NCI-H774 (cell line): ENCODE results near the gene OAT.

Experiments
- DNase-seq: peaks from one replicate; lab custom pipeline; 2025; lab: John Stamatoyannopoulos, UW

OAT gene

DNA sequence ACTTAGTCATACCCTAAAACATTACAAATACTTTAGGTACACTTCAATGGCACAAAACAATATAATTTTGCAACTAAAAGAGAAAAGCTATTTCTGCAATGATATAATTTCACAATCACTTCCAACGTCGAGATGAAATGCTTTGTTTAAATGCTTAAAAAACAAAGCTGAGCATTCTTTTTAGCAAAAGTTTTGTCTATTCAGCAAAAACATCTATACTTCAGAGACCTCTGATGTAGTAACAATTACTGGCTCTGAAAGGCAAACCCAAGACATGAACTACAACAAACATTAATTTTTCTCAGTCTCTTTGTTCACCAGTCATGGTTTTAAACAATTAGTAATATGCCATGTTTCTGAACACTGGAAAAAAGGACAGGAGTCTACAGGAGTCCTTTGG is 16.4 kb downstream of the OAT start:
- DNase-seq: no peak

DNA sequence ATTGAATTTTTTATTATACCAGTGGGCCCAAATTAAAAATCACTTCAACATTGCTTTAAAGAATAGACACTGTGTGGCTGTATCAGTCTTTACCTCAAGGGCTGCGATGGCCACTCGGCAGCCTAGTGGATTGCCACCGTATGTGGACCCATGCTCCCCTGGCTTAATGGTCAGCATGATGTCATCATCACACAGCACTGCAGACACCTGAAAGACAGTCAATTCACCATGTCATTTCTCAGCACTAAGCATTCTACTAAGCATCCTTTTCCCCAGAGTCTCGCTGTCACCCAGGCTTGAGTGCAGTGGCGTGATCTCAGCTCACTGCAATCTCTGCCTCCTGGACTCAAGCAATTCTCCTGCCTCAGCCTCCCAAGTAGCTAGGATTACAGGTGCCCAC is 17.1 kb downstream of the OAT start:
- no peak for DNase-seq

DNA sequence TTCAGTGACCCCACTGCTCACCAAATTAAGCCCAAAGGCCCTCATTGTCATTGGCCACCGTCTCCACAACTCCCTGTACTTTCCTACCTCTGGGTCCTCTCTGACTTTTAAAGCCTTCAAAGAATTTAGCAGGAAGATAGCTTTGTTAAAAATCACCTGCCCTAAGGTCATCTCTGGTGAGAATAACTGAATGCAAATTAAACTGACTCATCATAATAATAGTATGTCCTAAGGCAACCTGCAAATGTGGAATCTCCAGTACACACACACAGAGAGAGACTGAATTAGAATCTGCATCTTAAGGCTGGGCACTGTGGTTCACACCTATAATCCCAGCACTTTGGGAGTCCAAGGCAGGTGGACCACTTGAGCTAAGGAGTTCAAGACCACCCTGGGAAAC is 24.1 kb downstream of the OAT start:
- DNase-seq: no peak

DNA sequence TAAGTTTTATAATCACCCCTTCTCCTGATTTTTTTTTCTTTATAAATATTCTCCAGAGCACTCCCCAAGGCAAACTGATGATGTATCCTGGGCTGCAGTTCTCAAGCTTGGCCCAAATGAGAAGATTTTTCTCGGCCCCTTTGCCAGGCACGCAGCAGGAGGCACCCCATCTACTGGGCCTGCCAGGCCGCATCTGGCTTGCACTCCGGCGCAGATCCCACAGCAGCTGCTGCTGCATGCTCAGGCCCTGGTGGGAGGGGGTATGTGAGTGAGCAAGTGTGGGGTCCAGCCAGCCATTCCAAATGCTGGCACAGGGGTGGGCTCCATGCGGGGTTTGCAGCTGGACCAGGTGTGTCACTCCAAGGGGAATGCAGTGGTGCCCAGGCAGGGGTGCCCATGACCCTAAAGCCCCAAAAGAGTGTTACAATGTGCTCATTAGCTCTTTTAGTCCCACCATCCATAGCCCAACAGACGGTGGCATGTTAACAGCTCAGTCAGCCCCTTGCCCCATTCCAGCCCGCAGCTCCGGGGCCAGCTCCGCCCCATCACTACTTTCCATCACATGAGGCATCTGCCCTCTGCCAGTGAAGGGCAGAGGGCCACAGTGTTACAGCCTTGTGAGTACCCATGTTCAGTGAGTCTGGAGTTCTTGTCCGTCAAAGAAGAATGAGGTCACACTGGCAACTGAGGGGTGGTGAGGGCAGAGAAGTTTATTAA is 25.9 kb downstream of the OAT start:
- DNase-seq: no peak

DNA sequence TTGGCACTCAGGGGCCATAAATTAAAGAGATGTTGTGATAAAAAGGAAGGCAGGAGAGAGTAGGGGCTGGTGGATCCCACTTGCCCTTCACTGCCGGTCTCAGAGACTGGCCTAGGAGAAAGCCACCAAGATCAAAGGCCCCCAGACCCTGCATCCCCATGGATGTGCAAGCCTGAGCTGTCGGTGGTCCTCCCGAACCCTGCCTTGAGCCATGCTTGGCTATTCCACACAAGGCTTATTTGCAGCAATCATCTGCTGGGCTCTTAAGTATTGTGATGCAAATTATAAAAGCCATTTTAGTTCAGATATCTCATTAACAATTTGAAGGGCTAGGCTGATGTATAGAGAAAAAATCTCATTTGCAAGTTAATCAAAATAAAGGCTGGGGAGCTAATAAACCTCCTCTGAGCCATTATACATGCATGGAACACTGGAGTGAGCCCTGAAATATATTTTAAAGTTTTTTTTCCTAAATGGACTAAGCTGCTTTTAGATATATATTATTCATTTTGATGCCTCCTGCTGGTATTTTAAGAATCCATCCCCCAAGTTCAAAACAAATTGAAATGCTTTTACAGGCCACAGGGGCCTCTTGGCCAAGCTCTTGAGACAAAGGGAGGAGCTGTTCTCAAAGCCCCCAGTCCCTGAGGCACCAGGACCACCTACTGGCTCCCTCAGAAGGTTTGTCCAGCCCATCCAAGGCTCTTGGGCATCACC is 28.1 kb downstream of the OAT start:
- no peak for DNase-seq

DNA sequence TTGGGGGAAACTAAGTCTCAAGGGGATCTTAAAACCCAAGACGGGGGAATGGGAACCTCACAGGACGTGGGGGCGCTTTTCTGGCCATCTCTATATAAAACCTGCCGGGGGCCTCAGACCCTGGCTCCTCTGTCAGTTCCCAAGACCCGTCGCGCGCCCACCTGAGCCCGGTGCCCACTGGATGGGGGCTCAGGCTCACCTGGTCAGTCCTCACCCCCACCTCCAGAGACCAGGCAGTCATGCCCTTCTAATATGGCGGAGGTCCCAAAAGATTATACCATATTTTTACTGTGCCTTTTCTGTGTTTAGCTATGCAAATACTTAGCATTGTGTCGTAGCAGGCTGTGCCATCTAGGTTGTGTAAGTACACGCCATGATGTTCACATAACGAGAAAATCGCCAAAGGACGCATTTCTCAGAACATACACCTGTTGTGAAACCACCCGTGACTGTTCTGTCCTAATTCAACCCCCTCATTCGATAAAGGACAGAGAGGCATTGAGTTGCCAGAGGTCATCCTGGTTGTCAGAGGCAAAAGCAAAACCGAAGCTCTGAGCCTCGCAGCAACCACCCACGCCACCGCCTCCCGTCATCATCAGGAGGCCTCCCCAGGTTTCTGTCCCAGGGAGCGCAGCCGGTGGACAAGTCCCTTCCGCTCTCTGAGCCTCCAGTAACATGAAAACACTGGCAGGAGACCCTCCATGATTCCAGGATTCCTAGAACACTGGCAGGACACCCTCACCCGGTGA is 28.9 kb downstream of the OAT start:
- no peak for DNase-seq

DNA sequence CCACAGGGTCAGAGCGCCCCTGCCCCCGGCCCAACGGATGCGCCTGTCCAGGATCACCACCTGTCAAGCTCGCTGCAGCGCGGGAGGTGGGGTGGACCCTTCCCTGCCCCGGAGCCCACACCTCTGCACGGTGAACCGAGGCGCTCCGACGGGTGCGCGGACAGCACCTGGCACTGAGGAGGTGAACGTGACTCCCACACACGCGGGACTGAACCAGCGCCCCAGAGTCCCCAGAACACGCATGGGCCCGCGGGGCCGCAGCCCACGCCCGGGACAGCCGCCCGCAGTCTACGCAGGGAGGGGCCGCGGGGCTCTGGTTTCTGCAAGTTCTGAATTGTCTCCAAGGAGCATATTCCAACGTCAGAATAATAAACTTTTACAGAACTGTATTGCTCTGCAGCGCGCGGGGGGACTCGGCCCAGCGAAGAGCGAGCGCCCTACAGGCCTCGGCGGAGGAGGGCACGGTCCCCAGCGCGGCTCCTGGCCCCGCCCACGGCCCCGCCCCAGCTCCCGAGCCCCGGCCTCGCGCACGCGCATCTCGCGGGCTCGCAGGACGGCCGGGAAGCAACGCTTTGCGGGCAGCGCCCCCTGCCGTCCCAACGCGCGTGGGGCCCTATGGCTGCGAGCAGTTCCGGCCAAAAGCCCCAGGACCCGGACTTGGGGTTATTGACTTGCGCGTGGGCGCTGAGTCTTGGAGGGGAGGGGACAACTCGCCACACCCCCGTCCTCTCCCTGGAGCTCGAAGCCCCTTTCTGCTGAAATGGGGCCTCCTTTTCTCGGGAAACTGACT is 29.7 kb downstream of the OAT start:
- DNase-seq: peak; percentile 58

DNA sequence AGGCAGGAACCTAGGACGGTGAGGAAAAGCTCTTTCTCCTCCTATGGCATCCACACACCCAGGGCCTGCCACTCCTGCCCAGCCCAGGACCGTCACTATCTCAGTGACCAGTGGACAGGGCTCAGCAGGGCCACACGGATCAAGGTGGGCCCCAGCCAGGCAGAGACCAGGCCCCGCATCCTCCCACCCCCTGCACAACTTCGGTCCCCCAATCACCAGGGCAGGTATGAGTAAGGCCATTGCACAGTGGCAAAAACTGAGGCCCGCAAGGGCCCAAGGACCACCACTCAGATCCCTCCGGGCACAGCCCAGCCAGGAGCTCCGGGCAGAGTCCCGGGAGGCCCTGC is 30.3 kb downstream of the OAT start:
- no peak for DNase-seq

DNA sequence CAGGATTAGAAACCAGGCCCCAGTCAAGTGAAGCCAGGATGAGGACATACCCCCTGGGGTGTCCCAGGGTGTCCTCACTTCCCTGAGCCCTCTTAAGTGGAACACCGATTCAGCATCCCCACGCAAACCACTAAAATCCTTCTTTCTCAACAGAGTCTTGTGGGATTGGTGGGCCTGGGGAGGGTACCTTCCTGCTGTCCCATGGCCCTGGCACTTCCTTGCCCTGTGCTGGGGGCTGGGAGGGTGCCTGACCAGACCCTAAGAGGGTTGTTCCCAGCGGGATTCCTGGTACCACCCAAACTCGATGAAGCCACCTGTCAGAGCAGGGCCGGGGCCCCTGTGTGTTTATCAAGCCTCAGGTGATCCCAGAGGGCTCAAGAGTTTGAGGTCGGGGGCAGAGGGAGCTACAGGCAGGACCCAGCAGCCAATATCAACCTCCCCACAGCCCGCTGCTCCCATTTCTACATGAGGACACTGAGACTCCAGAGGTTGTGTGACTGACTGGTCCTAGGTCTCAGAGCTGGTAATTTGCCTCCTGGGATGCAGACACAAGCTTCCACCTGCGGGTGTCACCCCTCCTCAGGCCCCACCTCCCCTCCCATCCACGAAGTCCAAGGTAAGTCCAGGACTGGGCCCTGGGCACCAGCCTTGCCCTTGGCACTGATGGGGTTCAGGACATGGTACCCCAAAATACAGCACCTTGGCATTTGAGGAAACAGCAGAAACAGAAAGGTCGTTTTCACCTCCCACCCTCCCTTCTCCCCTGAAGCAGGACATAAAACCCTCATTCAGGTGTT is 31.4 kb downstream of the OAT start:
- no peak for DNase-seq

DNA sequence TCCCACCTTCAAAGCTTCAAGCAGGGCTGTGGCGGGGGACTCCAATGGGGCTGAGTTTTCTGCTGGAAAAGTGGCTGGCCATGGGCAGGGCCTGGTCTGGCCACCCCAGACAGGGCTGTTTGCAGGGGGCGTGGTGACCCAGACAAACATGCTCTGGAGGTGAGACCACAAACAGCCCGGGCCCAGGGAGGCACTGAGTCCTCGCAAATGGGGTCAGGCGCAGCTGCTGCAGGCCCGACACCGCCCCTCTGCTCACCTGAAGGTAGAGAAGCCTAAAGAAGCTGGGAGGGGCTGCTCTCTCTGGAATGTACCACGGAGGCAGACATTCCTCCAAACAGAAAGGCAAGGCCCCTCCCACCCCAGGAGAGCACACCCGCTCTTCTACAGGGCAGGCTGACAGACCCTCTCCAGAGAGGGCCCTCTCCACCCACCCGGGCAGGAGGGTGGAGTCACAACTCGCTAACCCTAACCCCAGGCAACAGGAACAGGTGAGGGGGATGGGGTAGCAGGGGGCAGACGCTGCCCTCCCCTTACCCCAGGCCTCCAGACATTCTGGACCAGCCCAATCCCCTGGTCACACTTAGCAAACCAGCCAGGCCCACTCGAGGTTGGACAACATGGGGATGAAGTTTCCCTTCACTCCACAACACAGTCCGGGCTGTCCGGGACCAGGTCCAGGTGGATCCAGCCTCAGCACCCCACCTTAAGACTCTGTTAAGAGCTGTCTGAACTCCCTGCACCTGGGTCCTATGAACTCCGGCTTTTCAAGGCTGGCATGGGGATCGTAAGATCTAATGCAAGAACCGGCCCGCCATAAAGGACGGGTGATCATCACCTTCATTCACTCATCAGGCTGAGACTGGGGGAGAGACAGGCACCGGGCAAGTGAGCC is 32.3 kb downstream of the OAT start:
- DNase-seq: no peak

DNA sequence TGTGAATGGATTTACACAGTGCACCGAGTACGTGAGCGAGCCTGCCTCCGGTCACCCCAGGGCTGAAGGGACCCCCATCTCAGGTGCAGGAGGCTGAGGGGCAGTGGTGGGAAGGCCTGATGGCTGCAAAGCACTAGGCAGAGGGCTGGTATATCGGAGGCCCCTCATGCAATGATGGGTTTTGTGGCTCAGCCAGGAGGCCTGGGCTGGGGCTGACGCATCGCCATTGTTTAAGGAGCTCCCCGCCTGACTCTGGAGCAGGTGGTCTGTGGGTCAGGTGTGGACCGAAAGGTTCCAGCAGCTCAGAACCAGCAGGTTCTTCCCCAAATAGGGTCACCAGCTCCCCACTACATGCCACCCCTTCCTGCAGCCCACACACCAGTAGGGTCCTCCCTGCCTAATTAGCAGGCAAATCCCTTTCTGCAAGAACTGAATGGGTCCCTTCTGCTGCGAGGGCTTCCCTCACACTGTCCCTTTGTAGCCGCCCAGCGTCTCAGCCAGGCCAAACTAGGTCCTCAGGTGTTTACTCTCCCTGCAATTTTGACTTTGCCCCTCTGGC is 33.0 kb downstream of the OAT start:
- DNase-seq: no peak

DNA sequence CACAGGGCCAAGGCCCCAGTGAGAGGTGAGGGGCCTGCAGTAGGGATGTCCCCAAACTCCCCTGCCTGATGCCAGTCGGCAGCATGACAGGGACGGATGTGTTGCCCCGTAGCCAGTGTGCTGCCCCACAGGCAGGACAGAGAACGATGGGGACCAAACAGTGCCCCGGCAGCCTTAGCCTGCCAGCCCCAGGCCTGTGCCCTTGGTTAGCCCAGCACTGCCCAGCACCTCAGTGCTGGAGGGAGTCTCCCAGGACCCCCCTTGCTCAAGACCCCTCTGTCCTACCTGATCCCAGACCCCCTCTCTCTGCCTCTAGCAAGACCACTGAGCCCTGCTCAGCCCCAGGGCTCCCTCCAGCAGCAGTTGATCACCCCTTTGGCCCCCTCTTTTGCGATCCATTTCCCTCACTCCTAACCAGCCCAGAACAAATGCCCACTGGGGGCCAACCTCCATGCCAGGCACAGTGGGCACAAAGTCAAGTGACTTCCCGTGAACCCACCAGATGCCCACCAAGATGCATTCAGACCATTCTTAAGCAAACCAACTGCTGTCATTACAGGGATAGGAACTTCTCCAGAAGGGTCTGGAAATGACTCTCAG is 34.0 kb downstream of the OAT start:
- no peak for DNase-seq

DNA sequence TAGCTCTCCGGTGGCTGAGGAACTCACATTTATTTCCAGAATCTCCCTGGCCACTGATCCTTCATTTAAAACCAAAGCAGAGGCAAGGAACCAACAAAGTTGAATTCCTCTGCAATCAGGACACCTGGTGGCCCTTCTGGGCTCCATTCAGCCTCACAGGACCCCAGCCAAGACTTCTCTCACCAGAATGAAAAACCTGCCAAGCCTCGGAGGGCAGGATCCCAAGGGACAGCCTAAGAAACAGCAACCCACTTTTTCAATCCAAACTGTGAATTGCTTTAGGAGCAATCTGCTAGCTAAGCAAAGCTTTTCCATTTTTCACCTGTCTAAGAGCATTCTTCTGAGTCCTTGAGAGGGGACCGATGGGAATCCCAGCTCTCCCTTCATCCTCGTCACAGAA is 34.6 kb downstream of the OAT start:
- DNase-seq: no peak

DNA sequence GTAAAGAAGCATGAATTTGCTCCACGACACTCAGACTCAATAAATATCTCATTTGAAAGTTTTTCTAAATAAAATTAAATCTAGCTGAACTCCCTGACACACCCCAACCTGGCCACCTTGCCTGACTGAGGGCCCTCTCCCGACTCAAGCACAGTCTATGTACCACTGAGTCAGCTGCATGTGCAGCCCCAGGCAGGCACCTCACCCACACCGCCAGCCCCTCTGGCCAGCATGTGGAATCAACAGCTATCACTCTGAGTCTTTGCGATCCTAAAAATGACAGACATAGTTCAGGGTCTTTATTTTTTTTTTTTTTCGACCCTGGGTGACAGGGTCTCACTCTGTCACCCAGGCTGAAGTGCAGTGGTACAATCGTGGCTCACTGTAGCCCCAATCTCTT is 35.2 kb downstream of the OAT start:
- DNase-seq: no peak

DNA sequence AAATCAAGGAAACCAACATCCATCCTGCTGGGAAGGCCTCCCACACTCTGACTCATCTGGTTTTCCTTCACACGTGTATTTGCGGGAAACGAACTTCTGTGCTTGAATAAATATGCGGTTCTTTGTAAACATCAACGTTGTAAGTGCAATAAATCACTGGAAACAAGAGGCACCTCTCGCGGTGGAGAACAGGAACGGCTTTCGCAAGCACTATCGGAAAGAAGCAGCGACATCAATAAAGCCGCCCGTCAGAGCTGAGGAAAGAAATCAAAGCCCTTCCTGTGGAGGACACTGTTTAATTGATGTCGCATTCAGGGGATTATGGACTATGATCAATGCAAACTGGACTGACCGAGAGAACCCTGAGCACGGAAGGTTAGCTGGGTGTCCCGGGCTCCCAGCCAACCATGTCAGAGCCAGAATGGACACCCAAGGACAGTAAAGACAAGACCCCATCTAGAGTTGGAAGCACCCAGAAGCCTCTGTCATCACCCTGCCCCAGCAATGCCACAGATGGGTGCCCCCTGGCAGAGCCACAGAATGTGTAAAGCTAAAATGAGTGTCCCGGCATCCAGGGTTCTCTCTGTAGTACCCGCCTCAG is 37.6 kb downstream of the OAT start:
- no peak for DNase-seq

DNA sequence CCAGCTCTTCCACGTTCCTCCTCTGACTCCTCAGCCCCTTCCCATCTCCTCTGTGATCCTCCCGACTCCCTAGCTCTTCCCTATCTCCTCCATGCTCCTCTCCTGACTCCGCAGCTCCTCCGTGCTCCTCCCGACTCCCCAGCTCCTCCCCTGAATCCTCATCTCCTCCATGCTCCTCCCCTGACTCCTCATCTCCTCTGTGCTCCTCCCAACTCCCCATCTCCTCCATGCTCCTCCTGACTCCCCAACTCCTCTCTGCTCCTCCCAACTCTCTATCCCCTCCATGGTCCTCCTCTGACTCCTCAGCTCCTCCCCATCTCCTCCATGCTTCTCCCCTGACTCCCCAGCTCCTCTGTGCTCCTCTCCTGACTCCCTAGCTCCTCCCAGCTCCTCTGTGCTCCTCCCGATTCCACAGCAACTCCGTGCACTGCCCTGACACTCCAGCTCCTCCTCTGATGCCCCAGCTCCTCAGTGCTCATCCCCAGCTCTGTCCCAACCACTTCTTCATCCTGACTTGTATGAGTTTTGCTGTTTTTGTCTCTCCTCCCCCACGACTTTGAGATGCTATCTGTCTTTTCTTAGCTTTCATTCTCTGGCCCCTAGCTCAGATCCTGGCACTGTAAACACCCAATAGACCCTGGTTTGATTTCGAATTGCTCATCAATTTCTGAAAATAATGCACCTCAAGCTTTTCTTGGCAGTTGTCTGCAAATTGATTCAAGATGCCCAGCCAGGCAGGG is 38.3 kb downstream of the OAT start:
- DNase-seq: no peak

DNA sequence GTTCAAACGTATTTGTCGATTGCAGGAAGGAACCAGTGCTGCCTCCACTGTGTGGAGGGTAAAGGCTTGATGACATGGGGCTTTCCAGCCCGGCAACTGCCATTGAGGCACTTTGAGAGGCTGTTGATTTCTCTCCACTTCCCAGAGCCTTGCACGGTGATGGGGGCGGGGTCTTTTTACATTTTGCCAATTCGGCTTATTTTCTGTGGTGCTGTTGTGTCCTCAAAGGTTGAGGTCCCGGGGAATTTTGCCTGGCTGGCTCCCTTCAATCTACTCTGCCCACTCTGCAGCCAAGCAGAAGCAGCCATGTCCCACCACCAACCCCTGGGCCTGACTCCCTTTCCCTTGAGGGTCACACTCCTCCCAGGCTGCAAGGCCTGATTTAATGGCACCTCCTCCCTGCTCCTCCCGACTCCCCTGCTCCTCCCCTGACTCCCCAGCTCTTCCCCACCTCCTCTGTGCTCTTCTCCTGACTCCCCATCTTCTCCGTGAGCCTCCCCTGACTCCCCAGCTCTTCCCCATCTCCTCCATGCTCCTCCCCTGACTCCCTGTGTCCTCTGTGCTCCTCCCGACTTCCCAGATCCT is 39.0 kb downstream of the OAT start:
- no peak for DNase-seq

DNA sequence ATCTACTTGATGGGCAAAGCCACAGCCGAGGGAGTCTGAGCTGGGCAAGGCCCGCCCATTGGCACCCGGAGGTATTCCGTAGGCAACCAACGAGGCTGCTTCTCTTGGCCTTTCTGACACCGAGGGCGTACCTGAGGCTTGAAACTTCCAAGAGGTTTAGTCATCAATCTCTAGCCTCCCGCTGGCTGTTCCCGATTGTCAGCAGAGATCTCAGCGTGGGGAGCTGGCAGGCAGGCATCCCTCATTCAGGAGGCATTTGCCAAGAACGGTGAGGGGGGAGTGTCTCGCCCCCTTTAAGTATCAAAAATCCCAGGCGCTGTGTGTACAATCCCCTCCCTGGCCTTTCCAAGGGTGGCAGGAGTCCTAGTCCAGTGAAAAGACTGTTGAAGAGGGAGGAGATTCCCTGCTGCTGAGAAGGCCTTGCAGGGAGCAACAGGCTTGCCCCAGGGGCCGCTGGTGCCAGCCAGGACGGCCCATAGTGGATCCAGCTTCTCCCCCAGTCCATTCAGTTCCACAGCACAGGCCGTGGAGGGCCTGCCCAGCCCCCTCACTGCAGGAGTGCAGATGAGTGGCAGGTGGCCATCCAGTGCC is 39.7 kb downstream of the OAT start:
- no peak for DNase-seq
